Endothelial cell of umbilical vein (primary cell): Measurements from ENCODE around the gene BMPR1A. TPM values are rescaled to one million over a fixed set of nuclear protein-coding genes. Genes with fewer than 3 reads are reported as not detected.
"Not testable (repeated sequence)": the region's sequence is repeated elsewhere in the genome, so short reads cannot be mapped to it uniquely, and the experiment has no call there.

Experiments used
- BruUV-seq: library from RNA; stranded (reverse); fragments of 400-500 nt; replicated peaks from 2 replicates; lab custom pipeline; 2021; lab: Mats Ljungman, UMichigan
- CTCF ChIA-PET: fragments of 300-600, 350-600 bp; sonication (Branson Sonifier 250); formaldehyde crosslinking; loops from one replicate; lab custom pipeline; 2021; ENCODE audit warnings: antibody characterized with exemption, inconsistent platforms; lab: Charles Lee
- POLR2A ChIA-PET: fragments of 300-600, 350-600 bp; sonication (Branson Sonifier 250); formaldehyde crosslinking; loops from one replicate; lab custom pipeline; 2021; ENCODE audit warnings: antibody characterized with exemption, inconsistent platforms; lab: Charles Lee
- DNase-seq: peaks from one replicate; pipeline ENCODE4 v3.0.0-alpha.2; 2011; ENCODE audit warnings: low read depth, low spot score
- FAIRE-seq: peaks from 2 replicates; lab custom pipeline; 2011; peaks lifted over from hg19 to GRCh38; lab: Jason Lieb, UNC
- H2AFZ ChIP-seq: 2 replicates; pipeline ENCODE4 v1.6.0; 2012; ENCODE audit warnings: low read depth, low read length, control low read depth, inconsistent platforms
- H3K27ac ChIP-seq: 2 replicates; pipeline ENCODE4 v1.5.1; 2011; ENCODE audit warnings: low read depth, mild to moderate bottlenecking, control low read depth, low read length, moderate library complexity; ENCODE audit not compliant: insufficient read depth
- H3K27me3 ChIP-seq, 2 experiments: 2 replicates each; pipeline versions ENCODE4 v1.6.0 to v1.6.1; 2011; ENCODE audit warnings: low read length in 2 of 2, mixed read lengths in 1 of 2; ENCODE audit not compliant: control insufficient read depth in 2 of 2, insufficient read depth in 2 of 2
- H3K36me3 ChIP-seq, 2 experiments: 2 replicates in 1 of 2; 3 replicates in 1 of 2; pipeline ENCODE4 v1.5.1; 2011; ENCODE audit warnings: low read length in 2 of 2, mild to moderate bottlenecking in 1 of 2, moderate library complexity in 1 of 2; ENCODE audit not compliant: control insufficient read depth in 2 of 2, insufficient read depth in 2 of 2; ENCODE audit errors: extremely low read depth in 1 of 2
- H3K4me1 ChIP-seq: 3 replicates; pipeline ENCODE4 v1.5.1; 2011; ENCODE audit warnings: mild to moderate bottlenecking, low read length; ENCODE audit not compliant: control insufficient read depth, insufficient read depth; ENCODE audit errors: extremely low read depth
- H3K4me2 ChIP-seq: 2 replicates; pipeline ENCODE4 v1.6.1; 2011; ENCODE audit warnings: low read length, control low read depth, mixed read lengths; ENCODE audit not compliant: insufficient read depth
- H3K4me3 ChIP-seq, 3 experiments: fragments of 200-600 bp in 1 of 3; sonication (generic), shearing (Covaris generic) in 1 of 3; replicated peaks in 1 of 3; 2 replicates each; pipeline ENCODE4 v1.5.1; 2011 to 2016; ENCODE audit warnings: control low read depth in 3 of 3, low read length in 3 of 3, mild to moderate bottlenecking in 2 of 3, inconsistent platforms in 1 of 3, low read depth in 1 of 3, moderate library complexity in 1 of 3; ENCODE audit not compliant: insufficient read depth in 1 of 3
- H3K79me2 ChIP-seq: 2 replicates; pipeline ENCODE4 v1.6.0; 2012; ENCODE audit warnings: low read length, inconsistent platforms; ENCODE audit not compliant: control insufficient read depth, insufficient read depth
- H3K9ac ChIP-seq: replicated peaks from 2 replicates; pipeline ENCODE3; 2011; ENCODE audit warnings: low read length, control low read depth; ENCODE audit not compliant: insufficient read depth; ENCODE audit errors: extremely low read depth
- H3K9me1 ChIP-seq: replicated peaks from 3 replicates; pipeline ENCODE4 v1.6.0; 2011; ENCODE audit warnings: mild to moderate bottlenecking, low read length; ENCODE audit not compliant: control insufficient read depth, insufficient read depth; ENCODE audit errors: extremely low read depth
- H3K9me3 ChIP-seq: replicated peaks from 2 replicates; pipeline ENCODE4 v1.5.1; 2012; ENCODE audit warnings: low read length, inconsistent platforms; ENCODE audit not compliant: control insufficient read depth, insufficient read depth
- H4K20me1 ChIP-seq: replicated peaks from 2 replicates; pipeline ENCODE3; 2011; ENCODE audit warnings: mild to moderate bottlenecking, low read length; ENCODE audit not compliant: control insufficient read depth, insufficient read depth; ENCODE audit errors: extremely low read depth
- EZH2 ChIP-seq: IDR thresholded peaks from 2 replicates; pipeline ENCODE4 v1.6.1; 2012; ENCODE audit warnings: borderline replicate concordance, low read depth, mild to moderate bottlenecking, moderate library complexity, low read length, inconsistent platforms; ENCODE audit not compliant: severe bottlenecking
- FOS ChIP-seq: IDR thresholded peaks from 2 replicates; pipeline ENCODE4 v1.6.1; 2011; ENCODE audit warnings: mild to moderate bottlenecking, low read length, moderate library complexity, borderline replicate concordance; ENCODE audit not compliant: insufficient read depth
- GATA2 ChIP-seq: IDR thresholded peaks from 2 replicates; pipeline ENCODE4 v1.7.0; 2011; ENCODE audit warnings: low read depth, mild to moderate bottlenecking, moderate library complexity, mixed read lengths, low read length; ENCODE audit not compliant: insufficient read length, insufficient read depth
- JUN ChIP-seq: IDR thresholded peaks from 2 replicates; pipeline ENCODE4 v1.6.1; 2011; ENCODE audit warnings: borderline replicate concordance, low read depth; ENCODE audit not compliant: insufficient read length, insufficient read depth
- MAX ChIP-seq: IDR thresholded peaks from 2 replicates; pipeline ENCODE4 v1.6.1; 2011; ENCODE audit not compliant: insufficient read depth, insufficient read length
- MYC ChIP-seq: IDR thresholded peaks from one replicate; pipeline ENCODE4 v1.6.1; 2011; ENCODE audit warnings: mild to moderate bottlenecking, low read depth, low read length
- POLR2A ChIP-seq: IDR thresholded peaks from 2 replicates; pipeline ENCODE4 v1.6.1; 2012; ENCODE audit warnings: low read depth, mild to moderate bottlenecking, control low read depth, low read length
- POLR2AphosphoS5 ChIP-seq: IDR thresholded peaks from 2 replicates; pipeline ENCODE4 v1.6.1; 2012; ENCODE audit warnings: low read depth, mild to moderate bottlenecking, control low read depth, low read length, moderate library complexity; ENCODE audit not compliant: insufficient read depth
- dilution Hi-C: fragments of 300-500 bp; cut with MboI; formaldehyde crosslinking; loops from one replicate; pipeline ENCODE4 v1.15.0; 2019; ENCODE audit warnings: low sequenced_read_pairs; ENCODE audit not compliant: extremely low pct_ligation_motif_present
- intact Hi-C: fragments of 100-400 bp; cut with micrococcal nuclease; formaldehyde crosslinking; loops from one replicate; pipeline ENCODE4 v1.10.0; 2022
- polyA plus RNA-seq, 4 experiments: library from polyadenylated mRNA; depleted of rRNA in 3 of 4; stranded (reverse) in 3 of 4; unstranded in 1 of 4; fragments of >200 nt; gene quantifications; 2 replicates each; pipeline versions ENCODE4 v1.2.1 to v1.2.3, GENCODE V29; 2011 to 2012; ENCODE audit warnings: missing spikeins in 1 of 4
- total RNA-seq: library from RNA; stranded (reverse); gene quantifications from 2 replicates; pipeline ENCODE4 v1.2.3, GENCODE V29; 2021
- TF ChIP-seq, protein P1 (sequence below), 2 donors: IDR thresholded peaks; 1 replicate in 1 of 2; 2 replicates in 1 of 2; pipeline ENCODE4 v1.5.1; 2011; ENCODE audit warnings: low read length in 2 of 2, mild to moderate bottlenecking in 2 of 2, moderate library complexity in 2 of 2, control low read depth in 1 of 2, inconsistent platforms in 1 of 2, low read depth in 1 of 2; ENCODE audit not compliant: insufficient read depth in 1 of 2; ENCODE audit errors: extremely low read depth in 1 of 2

Gene BMPR1A
- total and polyA plus RNA-seq, 2 donors (not counting 3 experiments of a cell fraction or from before 2014, with no cell fraction given), result not detected

DNA sequence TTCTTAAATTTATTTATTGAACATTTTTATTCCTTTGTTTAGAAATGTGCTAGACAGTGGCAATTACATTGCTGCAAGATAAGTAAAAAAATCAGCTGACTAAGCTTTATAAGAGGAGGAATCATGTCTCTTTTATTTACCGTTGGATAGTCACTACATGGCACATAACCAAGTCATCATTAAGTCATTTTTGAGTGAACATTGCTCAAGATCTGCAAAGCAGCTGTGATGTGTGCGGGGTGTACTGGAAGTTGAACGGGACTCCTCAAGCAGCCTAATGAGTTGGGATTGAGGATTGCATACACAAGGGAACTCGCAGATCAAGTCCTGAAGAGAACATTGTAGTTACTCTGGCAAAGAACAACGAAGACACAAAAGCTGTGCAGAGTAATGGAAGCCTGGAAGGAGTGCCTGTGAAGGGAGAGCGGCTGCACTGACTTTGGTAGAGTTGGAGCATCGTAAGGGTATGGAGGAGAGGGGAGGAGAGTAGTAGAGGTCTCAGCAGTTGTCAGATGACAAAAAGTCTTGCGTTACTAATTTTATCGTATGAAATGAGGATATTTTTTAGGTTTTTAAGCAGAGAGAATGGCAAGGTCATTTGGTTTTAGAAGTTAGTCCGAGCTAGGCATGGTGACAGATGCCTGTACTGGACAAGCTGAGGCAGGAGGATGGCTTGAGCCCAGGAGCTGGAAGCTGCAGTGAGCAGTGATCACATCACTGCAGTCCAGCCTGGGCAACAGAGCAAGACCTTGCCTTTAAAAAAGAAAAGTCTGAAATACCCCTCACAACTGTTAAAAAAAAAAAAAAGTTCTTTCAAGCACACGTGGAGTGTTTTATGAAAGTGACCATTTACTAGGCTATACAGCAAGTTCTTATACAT lies 95.1 kb downstream of the BMPR1A start:
- no peaks in the 10 kb centered on the region for H3K9me3 ChIP-seq
- H3K79me2 ChIP-seq, result no peaks in the 10 kb centered on the region
- H3K4me2 ChIP-seq, result no peak overlapping the region
- H3K4me3 ChIP-seq, result no peak overlapping the region
- TF ChIP-seq MYC (no peak), POLR2A (no peak), FOS (no peak), JUN (no peak), POLR2AphosphoS5 (no peak), GATA2 (no peak), MAX (no peak), EZH2 (no peak)
- TF ChIP-seq, protein P1, sequence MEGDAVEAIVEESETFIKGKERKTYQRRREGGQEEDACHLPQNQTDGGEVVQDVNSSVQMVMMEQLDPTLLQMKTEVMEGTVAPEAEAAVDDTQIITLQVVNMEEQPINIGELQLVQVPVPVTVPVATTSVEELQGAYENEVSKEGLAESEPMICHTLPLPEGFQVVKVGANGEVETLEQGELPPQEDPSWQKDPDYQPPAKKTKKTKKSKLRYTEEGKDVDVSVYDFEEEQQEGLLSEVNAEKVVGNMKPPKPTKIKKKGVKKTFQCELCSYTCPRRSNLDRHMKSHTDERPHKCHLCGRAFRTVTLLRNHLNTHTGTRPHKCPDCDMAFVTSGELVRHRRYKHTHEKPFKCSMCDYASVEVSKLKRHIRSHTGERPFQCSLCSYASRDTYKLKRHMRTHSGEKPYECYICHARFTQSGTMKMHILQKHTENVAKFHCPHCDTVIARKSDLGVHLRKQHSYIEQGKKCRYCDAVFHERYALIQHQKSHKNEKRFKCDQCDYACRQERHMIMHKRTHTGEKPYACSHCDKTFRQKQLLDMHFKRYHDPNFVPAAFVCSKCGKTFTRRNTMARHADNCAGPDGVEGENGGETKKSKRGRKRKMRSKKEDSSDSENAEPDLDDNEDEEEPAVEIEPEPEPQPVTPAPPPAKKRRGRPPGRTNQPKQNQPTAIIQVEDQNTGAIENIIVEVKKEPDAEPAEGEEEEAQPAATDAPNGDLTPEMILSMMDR (IDR thresholded peaks at IDR 0.05; ENCODE audit: extremely low read depth in 1 of 2, insufficient read depth in 1 of 2, low read depth in 1 of 2, low read length in 2 of 2), result no peak
- H3K27ac ChIP-seq, result no peak overlapping the region
- H4K20me1 ChIP-seq, result no peaks in the 10 kb centered on the region
- dilution Hi-C loops (no loop called here), intact Hi-C loops (no loop called here)
- no peak overlapping the region for H2AFZ ChIP-seq
- no peak for DNase-seq
- H3K36me3 ChIP-seq, result no peaks in the 10 kb centered on the region
- ChIA-PET CTCF (interaction anchor here (1.1 to 1.3 kb wide), 2 partner anchors 22 to 24 kb away, joined by 3 to 4 read pairs; no protein-coding TSS in a partner anchor), POLR2A (no interaction called here)
- peaks cover 23 to 62% of the 10 kb centered on the region in 2 experiments for H3K27me3 ChIP-seq
- no peak overlapping the region for H3K9ac ChIP-seq
- H3K4me1 ChIP-seq, result no peaks in the 10 kb centered on the region
- no peak for FAIRE-seq
- no TSS peak for BruUV-seq
- H3K9me1 ChIP-seq, result no peaks in the 10 kb centered on the region

- BruUV-seq, H3K9ac ChIP-seq, H2AFZ ChIP-seq, POLR2A ChIA-PET, H3K9me1 ChIP-seq, H3K4me3 ChIP-seq, H3K4me1 ChIP-seq, H3K9me3 ChIP-seq, H3K27ac ChIP-seq, H3K36me3 ChIP-seq, DNase-seq, H3K79me2 ChIP-seq, FAIRE-seq, dilution Hi-C loops, intact Hi-C loops, H4K20me1 ChIP-seq, H3K4me2 ChIP-seq, CTCF ChIA-PET: not testable (repeated sequence)
- H3K27me3 ChIP-seq, result peaks cover 26 to 61% of the 10 kb centered on the region in 2 experiments
These were observed 97.2 kb downstream of the BMPR1A start for GRCh38 chr10:86853582-86853981.
